NOMO-1 treated with DMSO at 0.1 percent for 48 hours (cell line): Measurements from ENCODE around the gene TRIP13.
"Not testable (repeated sequence)": the region's sequence is repeated elsewhere in the genome, so short reads cannot be mapped to it uniquely, and the experiment has no call there.

Experiments used
- DNase-seq: peaks from one replicate; lab custom pipeline; 2025; ENCODE audit not compliant: unreplicated experiment; lab: John Stamatoyannopoulos, UW

Gene TRIP13

DNA sequence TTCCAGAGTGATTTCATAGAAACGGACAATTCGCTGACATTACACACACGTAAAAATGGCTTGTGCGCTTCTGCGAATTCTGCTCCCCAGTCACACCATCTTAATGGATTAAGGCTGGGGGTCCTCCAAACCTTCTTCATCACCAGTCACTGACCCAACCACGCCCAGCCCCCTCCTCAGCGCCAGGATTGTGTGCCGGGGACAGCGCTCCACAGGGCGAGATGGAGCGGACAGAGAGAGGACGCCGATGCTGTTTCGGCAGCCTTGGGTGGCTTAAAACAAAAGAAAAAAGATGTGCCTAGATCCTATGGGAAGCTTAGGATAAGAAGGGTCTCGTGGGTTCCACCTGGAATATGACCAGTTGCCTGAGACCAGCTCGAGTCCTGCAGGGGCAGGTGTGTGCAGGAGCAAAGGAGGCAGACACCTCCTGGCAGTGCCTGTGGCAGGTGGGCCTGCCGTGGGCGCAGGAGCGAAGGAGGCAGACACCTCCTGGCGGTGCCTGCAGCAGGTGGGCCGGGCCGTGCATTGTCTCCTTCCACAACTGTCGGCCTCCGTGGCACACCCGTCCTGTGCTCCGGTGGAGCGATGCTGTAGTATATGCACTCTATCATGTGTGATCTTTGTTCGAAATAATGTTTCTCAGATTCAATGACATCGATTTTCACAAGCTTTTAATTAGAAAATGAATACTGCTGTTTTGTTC lies 20.9 kb upstream of the TRIP13 start:
- no peak for DNase-seq

- DNase-seq: no peak
Measured at GRCh38 chr5:872301-872700, 20.4 kb upstream of the TRIP13 start.

- DNase-seq: peak; percentile 7
Measured at GRCh38 chr5:873328-873727, 19.4 kb upstream of the TRIP13 start.

GRCh38 chr5:875931-876330 lies 16.8 kb upstream of the TRIP13 start:
- DNase-seq: no peak

GRCh38 chr5:876398-877365 lies 16.0 kb upstream of the TRIP13 start:
- DNase-seq: no peak

DNA sequence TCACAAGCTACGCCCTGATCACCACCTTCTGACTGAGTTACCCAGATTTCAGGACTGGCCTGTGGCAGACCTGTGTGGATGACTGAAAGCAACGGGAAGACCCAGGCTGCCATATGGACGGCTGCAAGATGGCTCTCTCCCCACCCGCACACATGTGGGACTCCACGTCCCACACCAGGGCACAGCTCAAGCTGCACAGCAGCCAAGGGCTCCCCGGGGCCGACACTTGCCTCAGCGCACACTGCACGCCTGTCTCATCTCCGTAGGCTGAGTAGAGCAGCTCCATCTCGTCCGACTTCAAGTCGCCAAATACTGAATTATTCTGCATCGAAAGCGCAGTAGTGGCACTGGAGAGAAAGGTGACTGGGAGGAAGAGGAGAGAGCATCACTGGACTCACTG lies 14.6 kb upstream of the TRIP13 start:
- DNase-seq: no peak

- DNase-seq: not testable (repeated sequence)
Measured at GRCh38 chr5:878677-879076, 14.0 kb upstream of the TRIP13 start.

DNA sequence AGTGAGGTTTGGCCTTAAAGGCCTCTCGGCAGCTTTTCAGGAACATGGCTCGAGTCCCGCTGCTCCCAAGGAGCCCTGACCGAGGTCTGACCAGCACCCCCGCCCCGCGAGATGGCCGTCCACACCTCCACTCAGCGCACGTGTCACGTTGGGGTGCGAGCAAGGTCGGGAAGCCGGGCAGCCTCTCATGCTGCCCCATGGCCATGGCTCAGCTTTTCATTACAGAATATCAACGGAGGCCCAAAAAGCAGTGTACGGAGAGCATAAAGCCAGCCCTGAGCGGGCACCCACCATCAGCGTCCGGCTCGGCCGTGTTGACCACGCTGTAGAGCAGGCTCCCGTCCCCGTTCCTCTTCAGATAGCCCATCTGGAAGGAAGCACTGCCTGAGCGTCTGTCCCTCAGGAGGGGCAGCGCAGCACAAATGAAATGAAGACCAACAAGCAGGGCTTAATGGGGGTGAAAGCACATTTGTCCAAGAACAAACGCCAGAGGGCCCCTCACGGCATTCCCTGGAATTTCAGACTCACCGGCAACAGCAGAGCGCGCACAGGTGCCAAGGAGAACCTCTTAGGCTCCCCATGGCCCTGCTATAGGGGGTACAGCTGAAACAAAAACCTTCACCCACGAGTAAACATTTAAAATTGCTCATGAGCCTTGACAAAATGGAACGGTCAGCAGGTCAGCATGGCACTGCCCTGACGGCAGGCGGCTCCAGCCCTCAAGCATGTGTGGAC lies 11.7 kb upstream of the TRIP13 start:
- no peak for DNase-seq

- DNase-seq: no peak
Measured at GRCh38 chr5:881551-881935, 11.1 kb upstream of the TRIP13 start.

GRCh38 chr5:882253-883183 lies 10.2 kb upstream of the TRIP13 start:
- no peak for DNase-seq

DNA sequence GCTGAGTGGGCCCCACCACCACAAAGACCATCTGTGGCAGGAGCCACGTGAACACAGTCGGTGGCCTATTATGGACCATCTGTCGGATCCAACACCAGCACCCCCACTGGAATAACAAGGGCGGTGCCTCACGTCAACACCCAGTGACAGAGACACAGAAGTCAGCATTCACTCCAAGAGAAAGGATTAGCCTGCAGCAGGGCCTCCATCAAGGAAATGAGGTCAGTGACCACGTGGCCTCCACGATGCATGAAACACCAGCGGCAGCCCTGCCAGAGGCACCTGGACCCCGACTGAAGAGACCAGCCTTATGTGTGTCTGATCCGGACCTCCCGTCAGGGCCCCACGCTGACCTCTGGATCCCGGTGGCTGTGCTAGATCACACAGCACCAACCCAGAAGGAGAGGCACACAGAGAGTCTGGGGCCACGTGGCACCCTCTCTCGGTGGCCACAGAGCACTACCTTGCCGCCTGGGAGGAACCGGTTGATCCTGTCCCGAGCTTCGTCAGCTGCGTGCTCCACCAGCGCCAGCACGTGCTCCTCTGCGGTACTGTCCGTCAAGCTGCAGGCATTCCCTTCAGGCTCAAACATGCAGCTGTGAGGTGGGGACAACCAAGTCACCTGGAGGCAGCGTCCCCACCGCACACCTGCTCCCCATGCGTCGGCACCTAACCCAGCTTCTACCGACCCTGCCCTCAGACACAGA lies 9.1 kb upstream of the TRIP13 start:
- no peak for DNase-seq

- DNase-seq: no peak
Measured at GRCh38 chr5:884345-885126, 8.1 kb upstream of the TRIP13 start.

- DNase-seq: no peak
Measured at GRCh38 chr5:885127-885442, 7.6 kb upstream of the TRIP13 start.

DNA sequence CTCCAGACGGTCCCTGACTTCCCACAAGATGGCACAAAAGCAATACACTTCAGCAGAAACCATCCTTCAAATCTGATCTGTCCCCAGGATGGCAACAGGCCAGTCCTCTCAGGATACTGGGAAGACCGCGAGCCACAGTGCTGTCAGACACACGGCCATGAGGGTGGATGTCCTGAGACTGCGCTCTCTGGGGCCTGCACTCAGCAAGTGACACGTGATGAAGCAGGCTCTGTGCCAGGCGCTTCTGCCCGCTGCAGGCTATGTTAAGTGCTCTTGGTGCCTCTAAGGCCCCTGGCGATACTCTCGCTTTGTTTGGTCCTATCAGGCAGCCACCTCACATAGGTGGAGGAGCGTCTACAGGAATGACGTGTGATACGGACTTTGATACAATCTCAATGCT lies 7.2 kb upstream of the TRIP13 start:
- DNase-seq: no peak

GRCh38 chr5:886036-886435 lies 6.6 kb upstream of the TRIP13 start:
- DNase-seq: no peak

- no peak for DNase-seq
Measured at GRCh38 chr5:886716-887325, 5.9 kb upstream of the TRIP13 start.

DNA sequence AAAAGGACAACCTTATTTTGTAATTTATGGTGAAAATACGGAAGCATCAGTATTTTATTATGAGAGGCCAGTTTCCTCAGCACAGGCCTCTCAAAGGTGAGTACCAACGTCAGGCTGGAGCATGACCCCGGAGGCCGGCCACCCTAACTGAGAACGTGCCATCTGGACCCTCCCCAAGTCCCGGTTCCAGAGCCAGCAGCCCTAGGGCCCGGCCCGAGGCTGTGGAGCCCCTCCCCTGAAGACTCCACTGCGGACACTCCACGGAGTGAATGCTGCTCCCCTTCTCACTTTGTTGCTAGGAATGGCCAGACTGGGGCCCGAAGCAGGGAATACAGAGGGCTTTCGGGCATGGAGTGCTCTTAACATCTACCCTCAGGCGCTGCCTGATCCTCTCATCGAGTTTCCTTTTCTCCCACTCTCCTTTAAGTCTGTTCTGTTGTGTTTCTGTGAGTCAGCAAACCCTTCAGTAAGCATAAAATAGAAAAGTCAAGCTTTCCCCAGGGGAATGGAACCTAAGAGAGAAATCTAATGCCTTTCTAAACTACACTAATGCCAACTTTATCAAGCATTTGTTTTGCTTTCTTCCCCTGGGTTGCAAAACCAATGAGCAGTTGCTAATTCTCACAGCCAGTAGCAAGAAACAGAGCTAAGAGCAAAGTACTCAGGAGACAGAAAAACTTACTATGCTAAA lies 4.6 kb upstream of the TRIP13 start:
- DNase-seq: no peak

DNA sequence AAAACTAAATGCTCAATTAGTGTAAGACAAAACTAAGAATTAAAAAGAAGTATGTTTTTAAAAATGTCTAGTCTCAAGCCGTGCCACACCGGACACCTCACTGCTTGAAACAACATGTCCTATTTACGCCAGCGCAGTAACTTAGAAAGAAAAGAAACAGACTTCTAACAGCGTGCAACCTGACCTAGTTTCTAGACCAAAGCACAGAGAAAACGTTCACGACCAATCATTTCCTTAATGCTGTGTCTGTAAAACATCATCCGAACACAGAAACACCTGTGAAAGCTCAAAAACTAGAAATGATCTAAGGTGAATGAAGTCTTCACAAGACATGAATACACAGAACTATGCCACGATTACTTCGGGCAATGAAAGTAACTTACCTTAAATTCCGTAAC lies 4.0 kb upstream of the TRIP13 start:
- no peak for DNase-seq
